ENCODE results near the gene NEK1.

GRCh38 chr4:169345316-169345721 is 267.1 kb downstream of the NEK1 start:
- TF ChIP-seq, protein P1, sequence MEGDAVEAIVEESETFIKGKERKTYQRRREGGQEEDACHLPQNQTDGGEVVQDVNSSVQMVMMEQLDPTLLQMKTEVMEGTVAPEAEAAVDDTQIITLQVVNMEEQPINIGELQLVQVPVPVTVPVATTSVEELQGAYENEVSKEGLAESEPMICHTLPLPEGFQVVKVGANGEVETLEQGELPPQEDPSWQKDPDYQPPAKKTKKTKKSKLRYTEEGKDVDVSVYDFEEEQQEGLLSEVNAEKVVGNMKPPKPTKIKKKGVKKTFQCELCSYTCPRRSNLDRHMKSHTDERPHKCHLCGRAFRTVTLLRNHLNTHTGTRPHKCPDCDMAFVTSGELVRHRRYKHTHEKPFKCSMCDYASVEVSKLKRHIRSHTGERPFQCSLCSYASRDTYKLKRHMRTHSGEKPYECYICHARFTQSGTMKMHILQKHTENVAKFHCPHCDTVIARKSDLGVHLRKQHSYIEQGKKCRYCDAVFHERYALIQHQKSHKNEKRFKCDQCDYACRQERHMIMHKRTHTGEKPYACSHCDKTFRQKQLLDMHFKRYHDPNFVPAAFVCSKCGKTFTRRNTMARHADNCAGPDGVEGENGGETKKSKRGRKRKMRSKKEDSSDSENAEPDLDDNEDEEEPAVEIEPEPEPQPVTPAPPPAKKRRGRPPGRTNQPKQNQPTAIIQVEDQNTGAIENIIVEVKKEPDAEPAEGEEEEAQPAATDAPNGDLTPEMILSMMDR (conservative IDR thresholded peaks at IDR 0.05; ENCODE audit: low read depth in 2 of 2), result no peak
- TF ChIP-seq, protein P2, sequence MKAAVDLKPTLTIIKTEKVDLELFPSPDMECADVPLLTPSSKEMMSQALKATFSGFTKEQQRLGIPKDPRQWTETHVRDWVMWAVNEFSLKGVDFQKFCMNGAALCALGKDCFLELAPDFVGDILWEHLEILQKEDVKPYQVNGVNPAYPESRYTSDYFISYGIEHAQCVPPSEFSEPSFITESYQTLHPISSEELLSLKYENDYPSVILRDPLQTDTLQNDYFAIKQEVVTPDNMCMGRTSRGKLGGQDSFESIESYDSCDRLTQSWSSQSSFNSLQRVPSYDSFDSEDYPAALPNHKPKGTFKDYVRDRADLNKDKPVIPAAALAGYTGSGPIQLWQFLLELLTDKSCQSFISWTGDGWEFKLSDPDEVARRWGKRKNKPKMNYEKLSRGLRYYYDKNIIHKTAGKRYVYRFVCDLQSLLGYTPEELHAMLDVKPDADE (IDR thresholded peaks at IDR 0.05), result no peak
- TF ChIP-seq EZH2 (IDR thresholded peaks at IDR 0.05; ENCODE audit: low read depth, unreplicated experiment) (no peak), POLR2AphosphoS5 (IDR thresholded peaks at IDR 0.05; ENCODE audit: low read depth) (no peak), EZH2phosphoT487 (IDR thresholded peaks at IDR 0.05; ENCODE audit: unreplicated experiment) (no peak), REST (IDR thresholded peaks at IDR 0.05; ENCODE audit: unreplicated experiment) (no peak)
